Middle frontal gyrus (tissue), 1 donor: ENCODE results near the gene CDK19.
"Not testable (repeated sequence)": the region's sequence is repeated elsewhere in the genome, so short reads cannot be mapped to it uniquely, and the experiment has no call there.

ENCODE experiments used
- DNase-seq: peaks from one replicate; pipeline ENCODE4 v3.0.0-alpha.2; 2015; ENCODE audit warnings: low spot score; ENCODE audit errors: extremely low spot score

Gene CDK19

GRCh38 chr6:110815411-110816409 is at the start of gene CDK19:
Gene CDK19 (minus strand): TSS chr6:110815469. CDS start chr6:110815136, 333 bp downstream.
- peak; percentile 96 for DNase-seq

GRCh38 chr6:110864824-110865223 is 49.6 kb upstream of the CDK19 start:
- no peak for DNase-seq

- no peak for DNase-seq
These were observed 44.1 kb upstream of the CDK19 start for GRCh38 chr6:110859335-110859792.

- no peak for DNase-seq
These were observed 43.4 kb upstream of the CDK19 start for GRCh38 chr6:110858562-110859214.

GRCh38 chr6:110858016-110858415 is 42.7 kb upstream of the CDK19 start:
- DNase-seq, result no peak

GRCh38 chr6:110856296-110856695 is 41.0 kb upstream of the CDK19 start:
- no peak for DNase-seq

- DNase-seq, result no peak
These were observed 38.6 kb upstream of the CDK19 start for GRCh38 chr6:110853754-110854477.

GRCh38 chr6:110852773-110853172 is 37.5 kb upstream of the CDK19 start:
- DNase-seq, result no peak

GRCh38 chr6:110849781-110850180 is 34.5 kb upstream of the CDK19 start:
- no peak for DNase-seq

- DNase-seq, result no peak
These were observed 26.0 kb upstream of the CDK19 start for GRCh38 chr6:110841266-110841665.

- DNase-seq, result not testable (repeated sequence)
These were observed 20.5 kb upstream of the CDK19 start for GRCh38 chr6:110835751-110836150.

- DNase-seq, result no peak
These were observed 18.6 kb upstream of the CDK19 start for GRCh38 chr6:110833831-110834230.

- no peak for DNase-seq
These were observed 16.1 kb upstream of the CDK19 start for GRCh38 chr6:110831405-110831804.

GRCh38 chr6:110828396-110828795 is 13.1 kb upstream of the CDK19 start:
- no peak for DNase-seq

GRCh38 chr6:110826236-110827129 is 11.2 kb upstream of the CDK19 start:
- no peak for DNase-seq

GRCh38 chr6:110823146-110823545 is 7.9 kb upstream of the CDK19 start:
- DNase-seq, result no peak

- DNase-seq, result no peak
These were observed 7.0 kb upstream of the CDK19 start for GRCh38 chr6:110822249-110822648.

GRCh38 chr6:110816677-110817076 is 1.4 kb upstream of the CDK19 start:
- DNase-seq, result no peak

- no peak for DNase-seq
These were observed 256 bp downstream of the CDK19 start for GRCh38 chr6:110815015-110815410.
